AG20443 (cell line): ENCODE results near the gene SSBP2.
A peak's percentile ranks its signal among the peaks of the same experiment; 100 is the strongest.
"Not testable (repeated sequence)": the region's sequence is repeated elsewhere in the genome, so short reads cannot be mapped to it uniquely, and the experiment has no call there.

Experiments
- DNase-seq: peaks from one replicate; pipeline ENCODE4 v3.0.0; 2012; ENCODE audit warnings: low spot score, mixed read lengths

The SSBP2 gene

GRCh38 chr5:81657386-81657785 is 93.5 kb downstream of the SSBP2 start:
- no peak for DNase-seq

GRCh38 chr5:81656783-81657182 is 94.1 kb downstream of the SSBP2 start:
- DNase-seq = no peak

GRCh38 chr5:81650987-81651386 is 99.9 kb downstream of the SSBP2 start:
- DNase-seq = no peak

GRCh38 chr5:81646469-81646995 is 104.4 kb downstream of the SSBP2 start:
- no peak for DNase-seq

GRCh38 chr5:81642210-81642609 is 108.7 kb downstream of the SSBP2 start:
- DNase-seq = no peak

- peak; percentile 20 for DNase-seq
Observed at GRCh38 chr5:81639556-81639955, 111.3 kb downstream of the SSBP2 start.

GRCh38 chr5:81638471-81638870 is 112.4 kb downstream of the SSBP2 start:
- DNase-seq = no peak

- DNase-seq = no peak
Observed at GRCh38 chr5:81633891-81634290, 117.0 kb downstream of the SSBP2 start.

- DNase-seq = no peak
Observed at GRCh38 chr5:81633471-81633870, 117.4 kb downstream of the SSBP2 start.

GRCh38 chr5:81632679-81633078 is 118.2 kb downstream of the SSBP2 start:
- DNase-seq = no peak

GRCh38 chr5:81631621-81632020 is 119.3 kb downstream of the SSBP2 start:
- DNase-seq = no peak

- DNase-seq = no peak
Observed at GRCh38 chr5:81631124-81631523, 119.8 kb downstream of the SSBP2 start.

GRCh38 chr5:81630684-81631083 is 120.2 kb downstream of the SSBP2 start:
- no peak for DNase-seq

GRCh38 chr5:81629986-81630385 is 120.9 kb downstream of the SSBP2 start:
- no peak for DNase-seq

- not testable (repeated sequence) for DNase-seq
Observed at GRCh38 chr5:81628061-81628460, 122.8 kb downstream of the SSBP2 start.

- DNase-seq = peak; percentile 13
Observed at GRCh38 chr5:81626524-81626923, 124.4 kb downstream of the SSBP2 start.

GRCh38 chr5:81609810-81610375 is 141.0 kb downstream of the SSBP2 start:
- no peak for DNase-seq

GRCh38 chr5:81608976-81609375 is 141.9 kb downstream of the SSBP2 start:
- DNase-seq = no peak

GRCh38 chr5:81607693-81608092 is 143.2 kb downstream of the SSBP2 start:
- DNase-seq = no peak

GRCh38 chr5:81606150-81606549 is 144.7 kb downstream of the SSBP2 start:
- no peak for DNase-seq

GRCh38 chr5:81605299-81605698 is 145.6 kb downstream of the SSBP2 start:
- no peak for DNase-seq

GRCh38 chr5:81604193-81604592 is 146.7 kb downstream of the SSBP2 start:
- no peak for DNase-seq

GRCh38 chr5:81601919-81602318 is 149.0 kb downstream of the SSBP2 start:
- DNase-seq = no peak

GRCh38 chr5:81592085-81592484 is 158.8 kb downstream of the SSBP2 start:
- not testable (repeated sequence) for DNase-seq
